Chondrocyte (in vitro differentiated cells): ENCODE measurements around the gene SCN8A. TPM values are rescaled to one million over a fixed set of nuclear protein-coding genes. Genes with fewer than 3 reads are reported as not detected.

Source experiments
- DNase-seq: peaks from one replicate; pipeline ENCODE4 v3.0.0; 2021; ENCODE audit warnings: mixed read lengths, low spot score
- H3K27ac Mint-ChIP-seq: one replicate; pipeline ENCODE4 v1.8.0; 2021; ENCODE audit warnings: mild to moderate bottlenecking, moderate library complexity, mixed read lengths; ENCODE audit not compliant: unreplicated experiment
- H3K27me3 Mint-ChIP-seq: 2 replicates; pipeline ENCODE4 v1.8.0; 2021; ENCODE audit warnings: low read depth, mixed read lengths
- H3K36me3 Mint-ChIP-seq: 2 replicates; pipeline ENCODE4 v1.8.0; 2021; ENCODE audit warnings: low read depth, mixed read lengths
- H3K4me1 Mint-ChIP-seq: 2 replicates; pipeline ENCODE4 v1.8.0; 2021; ENCODE audit warnings: low read depth, mild to moderate bottlenecking, mixed read lengths
- H3K4me3 Mint-ChIP-seq: one replicate; pipeline ENCODE4 v1.8.0; 2021; ENCODE audit warnings: mild to moderate bottlenecking, moderate library complexity, mixed read lengths; ENCODE audit not compliant: unreplicated experiment
- H3K9me3 Mint-ChIP-seq: 2 replicates; pipeline ENCODE4 v1.8.0; 2021; ENCODE audit warnings: low read depth, mixed read lengths
- CTCF ChIP-seq: fragments of 200-600 bp; sonication (generic); IDR thresholded peaks from 2 replicates; pipeline ENCODE4 v1.5.0; 2021; ENCODE audit warnings: antibody characterized with exemption, mild to moderate bottlenecking, moderate library complexity
- total RNA-seq: library from RNA; stranded (reverse); gene quantifications from 3 replicates; pipeline ENCODE4 v1.2.1, GENCODE V29; 2021

The SCN8A gene
- total RNA-seq, 1 donor from 2014 or later, result 4.4 TPM

DNA sequence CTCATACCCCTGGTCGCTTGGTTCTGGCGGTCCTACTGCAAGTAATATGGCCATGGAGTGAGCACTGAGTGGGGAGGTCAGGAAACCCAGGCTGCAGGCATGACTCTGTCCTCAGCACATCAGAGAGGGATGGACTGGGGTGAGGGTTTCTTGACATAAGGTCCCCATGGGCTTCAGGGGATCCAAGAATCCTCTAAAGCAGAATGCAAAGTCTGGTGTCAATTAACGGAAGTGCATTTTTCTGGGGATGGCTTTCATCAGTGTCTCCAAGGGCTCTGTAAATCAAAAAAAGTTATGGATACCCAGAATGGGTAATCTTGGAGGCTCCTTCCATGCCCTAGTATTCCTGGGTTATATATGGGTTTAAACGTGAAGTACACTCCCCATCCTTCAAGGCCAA lies 253.8 kb downstream of the SCN8A start:
- Mint-ChIP-seq H3K4me3 (no peak overlapping the region), H3K36me3 (no peaks in the 10 kb centered on the region), H3K27ac (no peak overlapping the region), H3K9me3 (no peaks in the 10 kb centered on the region), H3K27me3 (peaks cover 33% of the 10 kb centered on the region), H3K4me1 (peaks cover 6% of the 10 kb centered on the region)
- TF ChIP-seq CTCF, result no peak
- no peak for DNase-seq

GRCh38 chr12:51845482-51845881 lies 254.4 kb downstream of the SCN8A start:
- Mint-ChIP-seq H3K27ac (no peak overlapping the region), H3K27me3 (peaks cover 32% of the 10 kb centered on the region), H3K4me3 (no peak overlapping the region), H3K4me1 (peaks cover 6% of the 10 kb centered on the region), H3K9me3 (no peaks in the 10 kb centered on the region), H3K36me3 (no peaks in the 10 kb centered on the region)
- no peak for DNase-seq
- TF ChIP-seq CTCF, result no peak

DNA sequence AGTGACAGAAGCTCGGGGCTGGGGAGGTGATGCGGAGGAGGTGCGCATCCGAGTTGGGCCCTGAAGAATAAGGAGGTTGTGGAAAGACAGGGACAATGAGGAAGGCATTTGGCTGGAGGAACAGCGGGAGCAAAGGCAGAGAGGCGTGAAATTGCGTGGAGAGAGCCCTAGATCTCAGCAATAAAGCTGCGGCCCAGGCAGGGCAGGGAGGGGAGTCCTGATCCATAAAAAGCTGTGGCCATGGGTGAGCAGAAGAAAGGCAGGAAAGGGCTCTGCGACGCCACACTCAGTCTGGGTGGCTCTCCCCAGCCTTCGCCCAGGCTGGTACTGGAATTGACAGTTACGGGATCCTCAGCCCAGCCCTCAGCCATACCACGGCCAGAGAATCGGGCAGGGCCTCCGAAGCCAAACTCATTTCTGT lies 255.2 kb downstream of the SCN8A start:
- Mint-ChIP-seq H3K4me3 (peak overlapping the region; percentile 63), H3K27me3 (peaks cover 32% of the 10 kb centered on the region), H3K9me3 (no peaks in the 10 kb centered on the region), H3K36me3 (no peaks in the 10 kb centered on the region), H3K4me1 (peaks cover 6% of the 10 kb centered on the region), H3K27ac (no peak overlapping the region)
- DNase-seq, result no peak
- TF ChIP-seq CTCF, result no peak

DNA sequence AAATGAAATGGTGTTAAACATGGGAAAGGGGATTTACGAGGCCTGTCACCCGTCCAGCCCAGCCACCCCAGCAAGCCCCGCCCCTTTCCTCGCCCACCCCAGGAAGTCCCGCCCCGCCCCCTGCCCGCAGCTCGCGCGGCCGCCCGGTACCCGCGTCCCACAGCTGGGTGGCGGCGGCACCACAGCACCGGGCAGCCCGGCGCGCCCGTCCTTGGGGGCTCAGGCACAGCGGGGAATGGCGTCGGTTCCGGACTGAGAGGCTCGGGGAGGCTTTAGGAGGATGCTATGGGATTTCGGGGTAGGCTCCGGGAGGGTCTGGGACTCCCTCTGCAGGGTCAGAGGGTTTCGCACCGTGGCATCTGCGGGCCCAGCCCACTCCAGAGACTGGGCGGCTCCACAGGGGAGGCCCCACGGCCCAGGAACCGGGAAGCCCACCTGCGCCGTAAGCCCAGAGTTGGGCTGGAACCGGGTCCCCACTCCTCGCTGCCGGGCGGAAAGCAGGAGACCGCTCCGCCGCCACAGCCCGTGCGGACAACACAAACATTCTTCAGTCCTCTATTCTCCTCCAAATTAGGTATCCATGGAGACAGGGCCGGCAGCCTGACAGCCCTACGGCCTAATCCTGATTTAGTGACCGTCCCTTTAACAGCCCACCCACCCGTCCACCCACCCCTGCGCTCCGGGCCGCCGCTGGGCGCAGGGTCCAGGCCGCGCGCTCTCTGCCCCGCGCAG lies 256.0 kb downstream of the SCN8A start:
- no peak for TF ChIP-seq CTCF
- peaks cover 26% of the 10 kb centered on the region for H3K27me3 Mint-ChIP-seq
- peak overlapping the region; percentile 63 for H3K4me3 Mint-ChIP-seq

DNA sequence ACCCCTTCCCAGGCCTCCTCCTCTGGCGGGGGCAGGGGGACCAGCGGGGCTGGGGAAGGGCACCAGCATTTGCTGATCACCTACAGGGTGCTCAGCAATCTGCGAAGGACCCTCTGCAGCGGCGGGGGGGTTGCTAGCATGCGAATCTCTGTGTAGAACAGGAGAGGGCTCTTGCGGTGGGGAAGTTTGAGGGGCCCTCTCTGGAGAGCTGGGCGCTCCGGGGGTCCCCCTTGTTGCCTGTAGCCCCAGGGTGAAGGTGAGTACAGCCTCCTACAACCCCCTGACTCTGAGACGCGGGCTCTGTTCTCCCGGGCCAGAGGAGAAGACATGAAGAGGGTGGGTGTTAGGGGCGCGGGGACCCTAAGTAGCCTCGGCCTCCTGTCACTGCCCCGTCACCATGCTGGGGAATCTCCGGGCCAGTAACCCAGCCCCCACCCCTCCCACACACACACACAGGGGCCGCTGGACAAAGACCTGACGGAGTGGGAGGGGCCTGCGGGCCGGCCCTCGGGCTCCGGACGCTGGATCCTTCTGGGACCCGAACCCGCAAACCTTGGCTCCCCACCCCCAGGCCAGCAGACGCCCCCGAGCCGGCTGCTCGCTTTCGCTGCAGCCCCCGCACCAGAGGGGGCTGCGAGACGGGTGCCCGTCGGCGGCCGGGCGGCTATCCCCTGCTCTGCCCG lies 256.8 kb downstream of the SCN8A start:
- DNase-seq, result no peak
- H3K27me3 Mint-ChIP-seq, result peaks cover 31% of the 10 kb centered on the region
- no peak for TF ChIP-seq CTCF
- H3K4me3 Mint-ChIP-seq, result peak overlapping the region; percentile 61
- no peak overlapping the region for H3K27ac Mint-ChIP-seq
- peaks cover 6% of the 10 kb centered on the region for H3K4me1 Mint-ChIP-seq
- no peaks in the 10 kb centered on the region for H3K9me3 Mint-ChIP-seq
- H3K36me3 Mint-ChIP-seq, result no peaks in the 10 kb centered on the region

More for the DNA sequence above, 256.0 kb downstream of the SCN8A start:
- no peak for DNase-seq
- no peaks in the 10 kb centered on the region for H3K9me3 Mint-ChIP-seq
- H3K27ac Mint-ChIP-seq, result no peak overlapping the region
- H3K36me3 Mint-ChIP-seq, result no peaks in the 10 kb centered on the region
- H3K4me1 Mint-ChIP-seq, result peaks cover 6% of the 10 kb centered on the region
